GM19193 (cell line): ENCODE measurements around the gene CEBPG.

Experiments used
- POLR2A ChIP-seq: IDR thresholded peaks from 4 replicates; pipeline ENCODE4 v1.6.1; 2011; ENCODE audit not compliant: insufficient read depth, insufficient read length; ENCODE audit errors: extremely low read depth

Gene CEBPG

DNA sequence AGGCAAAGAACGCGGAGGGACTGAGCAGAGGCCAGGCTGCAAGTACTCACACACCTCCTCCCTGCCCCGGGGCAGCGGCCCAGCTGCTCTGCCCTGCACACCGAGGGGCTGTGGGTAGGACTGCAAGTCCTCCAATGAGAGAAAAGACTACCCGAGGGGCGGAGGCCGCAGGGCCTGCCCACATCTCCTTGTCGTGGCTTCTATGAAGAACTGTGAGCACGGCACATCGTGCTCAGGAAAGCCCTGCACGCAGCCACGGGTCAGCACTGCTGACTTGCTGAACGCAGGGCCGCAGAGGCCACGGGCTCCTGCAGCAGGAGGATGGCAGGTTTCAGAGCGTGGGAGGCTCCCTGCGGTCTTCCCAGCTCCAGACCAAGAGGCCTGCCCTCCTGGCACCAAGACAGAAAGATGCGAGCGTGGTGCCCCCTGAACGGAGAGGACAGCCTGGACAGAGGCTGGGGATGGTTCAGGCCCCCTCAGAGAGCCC is 37.4 kb downstream of the CEBPG start:
- TF ChIP-seq POLR2A: no peak

DNA sequence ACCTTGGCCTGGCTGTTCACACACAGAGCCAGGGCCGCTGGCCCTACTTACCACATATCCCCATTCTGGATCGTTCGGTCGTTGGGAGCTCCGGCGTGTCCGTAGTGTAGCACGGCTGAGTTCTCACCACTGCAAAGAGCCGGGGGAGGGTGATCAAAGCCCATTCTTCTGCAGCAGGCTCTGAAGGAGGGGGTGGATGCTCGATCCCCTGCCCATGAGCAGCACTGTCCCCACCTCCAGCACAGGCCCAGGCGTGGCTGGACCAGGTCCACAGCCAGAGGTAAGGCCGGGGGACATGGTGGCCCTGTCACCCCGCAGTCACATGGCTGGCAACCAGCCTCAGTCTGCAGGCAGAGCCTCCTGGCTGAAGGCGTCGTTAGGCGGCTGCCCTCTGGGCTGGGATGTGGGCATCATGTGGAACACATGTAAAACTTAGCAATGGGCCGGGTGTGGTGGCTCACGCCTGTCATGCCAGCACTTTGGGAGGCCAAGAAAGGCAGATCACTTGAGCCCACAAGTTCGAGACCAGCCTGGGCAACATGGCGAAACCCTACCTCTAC is 38.2 kb downstream of the CEBPG start:
- no peak for TF ChIP-seq POLR2A

DNA sequence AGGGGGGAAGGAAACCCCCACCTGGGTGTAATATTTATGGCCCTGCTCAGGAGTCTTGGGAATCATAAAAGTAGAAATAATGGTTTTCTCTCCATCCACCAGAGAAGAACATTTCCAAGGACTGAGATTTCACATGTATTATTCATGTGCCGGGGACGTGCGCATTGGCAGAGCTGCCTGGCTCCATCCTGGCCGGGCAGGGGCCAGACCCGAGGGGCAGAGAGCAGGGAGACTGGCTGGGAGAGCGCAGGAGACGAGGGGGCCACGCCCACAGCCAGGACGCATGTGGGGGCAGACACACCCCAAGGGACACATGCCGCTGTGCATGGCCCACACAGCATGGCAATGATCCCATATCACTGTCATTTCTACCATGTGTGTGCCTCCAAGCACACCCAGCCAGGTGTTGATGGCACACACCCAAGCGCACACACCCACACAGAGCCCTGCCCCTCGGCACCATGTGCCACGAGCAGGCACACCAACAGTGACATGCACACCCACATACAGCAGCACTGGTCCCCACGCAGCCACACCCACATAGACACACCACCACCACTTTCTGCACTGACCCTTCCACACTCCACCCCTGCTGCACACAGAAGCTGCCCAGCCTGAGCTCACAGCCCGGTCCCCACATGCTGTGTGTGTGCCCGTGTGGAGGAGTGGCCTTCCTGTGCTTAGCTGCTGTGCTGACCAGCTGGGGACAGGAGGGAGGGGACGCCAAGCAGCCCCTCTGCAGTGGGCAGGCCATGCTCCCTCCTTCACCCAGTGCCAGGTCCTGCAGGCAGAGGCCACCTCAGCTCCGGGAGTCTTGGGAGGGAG is 39.3 kb downstream of the CEBPG start:
- TF ChIP-seq POLR2A: no peak

DNA sequence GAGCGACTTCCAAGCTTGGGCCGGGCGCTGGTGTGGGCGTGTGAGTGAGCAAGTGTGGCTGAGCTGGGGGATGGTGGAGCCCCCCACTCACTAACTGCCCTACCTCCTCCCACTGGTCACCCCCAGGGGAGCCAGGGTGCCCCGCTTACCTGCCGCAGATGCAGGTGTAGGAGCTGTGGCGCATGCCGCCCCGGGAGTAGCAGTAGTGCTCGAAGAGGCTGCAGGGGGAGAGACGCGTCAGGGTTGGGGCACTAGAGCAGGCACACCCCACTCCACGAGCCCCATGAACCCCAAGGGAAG is 39.9 kb downstream of the CEBPG start:
- TF ChIP-seq POLR2A: no peak

DNA sequence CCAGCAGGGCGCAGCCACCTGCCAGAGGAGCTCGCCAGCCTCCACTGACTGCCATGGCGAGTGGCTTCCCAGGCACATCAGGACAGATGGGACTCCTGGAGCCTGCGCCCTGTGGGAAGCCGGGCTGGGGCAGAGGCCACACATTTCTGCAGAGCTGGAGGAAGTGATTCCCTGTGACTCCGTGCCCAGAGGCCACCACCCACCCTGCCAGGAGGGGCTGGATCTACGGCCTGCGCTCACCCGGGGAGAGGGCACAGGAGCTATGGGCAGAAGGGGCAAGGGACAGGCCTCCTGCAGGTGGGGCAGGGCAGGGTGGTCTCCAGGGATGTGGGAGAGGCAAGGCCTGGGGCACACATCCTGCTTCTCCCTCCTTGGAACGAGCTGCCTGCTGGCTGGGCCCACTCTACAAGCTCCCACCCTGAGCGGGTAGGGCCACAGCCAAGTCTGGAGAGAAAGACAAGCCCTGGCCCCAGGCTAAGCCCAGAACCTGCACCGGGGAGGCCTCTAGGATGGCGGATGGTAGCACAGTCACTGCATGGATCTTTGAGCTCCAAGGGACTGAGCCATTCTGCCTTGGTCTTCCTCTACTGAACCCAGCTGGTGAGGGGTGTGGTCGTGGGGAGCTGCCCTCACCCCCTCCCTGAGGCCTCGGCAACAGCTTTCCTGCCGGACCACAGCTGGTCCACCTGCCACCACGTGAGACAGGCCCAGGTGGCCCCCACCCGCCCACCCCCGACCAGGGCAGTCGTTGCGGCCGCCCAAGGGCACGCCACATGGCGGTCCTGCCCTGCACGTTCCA is 40.6 kb downstream of the CEBPG start:
- no peak for TF ChIP-seq POLR2A

DNA sequence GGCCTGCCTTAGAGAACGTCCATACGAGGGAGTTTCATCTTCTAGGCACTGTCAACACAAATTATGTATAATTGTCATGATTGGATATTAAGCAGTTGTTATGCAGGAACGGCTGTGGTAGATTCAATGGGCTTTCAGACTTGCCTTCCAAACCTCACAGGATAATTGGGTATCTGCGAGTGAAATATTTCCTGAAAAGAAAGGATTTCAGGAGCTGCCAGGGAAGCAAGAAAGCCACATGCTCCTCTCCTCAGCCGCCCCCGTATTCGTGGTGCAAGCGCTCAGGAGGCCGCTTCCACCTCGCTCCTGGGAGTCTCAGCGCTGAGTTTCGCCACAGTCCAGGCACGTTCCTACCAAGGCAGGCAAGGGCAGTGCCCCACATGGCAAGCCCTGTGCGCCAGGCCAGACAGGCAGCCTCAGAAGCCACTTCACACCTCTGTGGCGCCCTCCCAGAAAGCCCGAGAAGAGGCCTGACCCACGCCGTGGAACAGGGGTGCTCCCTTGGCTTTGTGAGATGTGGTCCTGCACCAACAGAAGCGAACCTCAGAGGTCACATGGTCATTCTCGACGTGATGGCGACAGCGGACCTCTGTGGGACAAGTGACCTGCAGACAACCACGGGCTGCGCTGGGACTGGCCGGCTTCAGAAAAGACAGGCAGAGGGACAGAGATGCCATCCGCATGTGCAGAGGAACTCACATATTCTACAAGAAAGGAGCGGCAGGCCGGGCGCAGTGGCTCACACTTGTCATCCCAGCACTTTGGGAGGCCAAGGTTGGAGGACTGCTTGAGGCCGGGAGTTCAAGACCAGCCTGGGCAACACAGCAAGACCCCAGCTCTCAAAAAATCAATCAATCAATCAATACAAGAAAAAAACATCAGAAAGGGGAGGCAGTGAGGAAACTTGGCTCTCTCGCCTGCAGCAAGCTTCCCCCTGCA is 41.4 kb downstream of the CEBPG start:
- no peak for TF ChIP-seq POLR2A

DNA sequence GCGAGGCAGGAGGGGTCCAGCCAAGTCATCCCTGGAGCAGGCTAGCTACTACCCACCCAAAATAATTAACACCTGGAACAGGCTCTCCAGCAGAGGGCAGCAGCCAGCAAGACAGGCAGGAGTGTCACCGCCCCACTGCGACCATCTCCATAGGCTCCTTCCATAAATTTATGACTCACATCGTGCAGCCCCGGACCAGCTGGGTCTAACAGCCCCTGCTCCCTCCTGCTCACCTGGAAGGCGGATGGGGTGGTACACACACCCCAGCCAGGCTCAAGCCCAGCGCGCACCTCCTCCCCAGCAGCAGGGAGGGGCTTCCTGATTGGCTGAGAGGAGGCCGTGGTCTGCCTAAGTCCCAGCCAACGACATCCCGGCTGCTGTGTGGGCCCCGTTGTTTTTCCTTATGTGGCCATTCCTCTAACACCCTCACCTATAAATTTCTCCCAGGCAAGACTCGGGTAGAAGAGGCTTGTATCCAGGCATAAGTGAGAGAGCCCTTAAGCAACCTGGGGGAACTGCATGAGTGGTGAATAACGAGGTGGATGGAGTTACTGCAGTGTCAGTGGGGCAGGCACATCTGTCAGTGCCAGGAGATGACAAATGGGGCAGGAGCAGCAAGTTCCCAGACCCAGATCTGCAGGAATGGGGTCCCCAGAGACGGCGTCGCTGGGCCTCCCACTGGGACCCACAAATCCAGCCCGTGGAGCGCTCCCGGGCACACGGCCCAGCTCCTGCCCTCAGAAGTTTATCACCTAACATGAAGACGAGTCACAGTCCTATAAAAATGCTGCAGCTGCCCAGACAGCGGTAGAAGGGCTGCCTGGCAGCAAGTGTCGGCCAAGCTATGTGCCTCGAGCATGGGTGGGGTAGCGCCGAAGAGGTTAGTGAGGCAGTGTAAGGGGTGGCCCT is 43.1 kb downstream of the CEBPG start:
- TF ChIP-seq POLR2A: no peak

DNA sequence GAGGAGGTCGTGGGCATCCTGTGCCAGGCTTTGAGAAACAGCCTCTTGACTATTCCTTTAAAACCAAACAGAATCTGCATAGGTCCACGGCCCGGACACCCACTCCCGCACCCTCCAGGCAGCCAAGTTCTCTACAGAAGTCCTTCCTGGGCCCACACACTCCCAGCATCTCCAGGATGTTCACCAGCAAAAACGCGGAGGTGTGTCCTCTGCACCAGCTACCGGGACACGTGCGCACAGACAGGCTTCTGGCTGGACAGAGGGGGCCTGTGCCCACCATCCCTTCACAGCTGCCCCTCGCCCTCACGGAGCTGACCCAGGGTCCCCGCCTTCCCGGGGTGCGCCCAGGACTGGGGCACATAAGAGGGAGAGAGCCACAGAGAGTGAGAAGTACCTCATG is 44.2 kb downstream of the CEBPG start:
- no peak for TF ChIP-seq POLR2A

DNA sequence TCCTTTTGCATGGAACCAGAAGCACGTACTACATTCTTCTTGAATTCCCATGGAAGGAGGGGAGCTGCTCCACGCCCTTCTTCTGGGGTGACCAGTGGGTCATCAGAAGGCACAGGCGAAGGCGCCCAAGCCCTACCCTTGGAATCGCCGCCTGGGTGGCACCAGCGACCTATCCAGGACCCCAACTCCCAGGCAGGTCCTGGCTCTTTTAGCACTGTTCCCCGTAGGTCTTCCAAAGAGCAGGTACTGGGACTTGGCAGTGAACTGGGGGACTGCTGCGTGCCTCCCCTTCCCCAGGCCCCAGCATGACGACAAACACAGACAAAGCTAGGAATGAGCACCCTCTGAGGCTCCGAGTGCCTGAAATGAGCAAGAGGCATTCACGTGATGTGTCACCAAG is 45.0 kb downstream of the CEBPG start:
- TF ChIP-seq POLR2A: no peak

DNA sequence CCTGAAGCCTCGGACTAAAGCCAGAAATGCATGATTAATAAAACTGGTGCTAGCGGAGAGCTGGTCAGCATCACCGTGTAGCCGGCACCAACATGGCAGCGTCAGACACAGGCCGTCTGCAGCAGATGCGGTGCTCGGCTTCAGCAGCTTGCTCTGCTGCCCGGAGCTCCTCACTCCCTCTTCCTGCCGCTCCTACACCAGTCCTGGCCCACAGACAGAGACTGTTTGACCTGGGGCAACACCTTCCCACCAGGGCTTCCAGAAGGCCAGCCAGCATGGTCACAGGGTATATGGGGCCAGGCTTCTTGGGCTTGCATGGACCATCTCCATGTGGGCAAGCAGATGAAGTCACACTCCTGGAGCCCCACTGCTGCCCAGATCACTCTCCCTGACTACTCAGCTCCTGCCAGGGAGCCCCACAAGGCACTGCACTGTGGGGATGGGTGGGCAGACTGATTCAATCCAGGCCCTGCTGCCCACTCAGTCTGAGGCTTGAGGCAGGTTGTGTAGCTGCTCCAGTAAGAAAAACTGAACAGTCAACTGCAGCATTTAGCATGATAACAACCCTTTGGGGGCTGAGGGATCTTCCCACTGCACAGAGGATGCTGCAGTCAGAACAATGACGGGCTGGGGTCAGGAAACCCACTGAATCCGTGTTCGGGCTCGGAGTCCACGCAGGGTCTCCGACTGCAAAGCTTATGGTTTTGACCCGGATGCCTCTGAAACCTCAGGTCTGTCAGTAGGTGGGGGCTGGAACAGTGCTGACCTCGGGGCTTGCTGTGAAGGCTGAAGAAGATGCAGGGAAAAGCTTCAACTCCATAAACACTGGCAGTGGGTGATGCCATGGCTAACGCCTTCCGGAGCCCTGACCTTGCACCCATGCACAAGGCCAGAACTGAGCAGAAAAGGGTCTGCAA is 45.6 kb downstream of the CEBPG start:
- no peak for TF ChIP-seq POLR2A

DNA sequence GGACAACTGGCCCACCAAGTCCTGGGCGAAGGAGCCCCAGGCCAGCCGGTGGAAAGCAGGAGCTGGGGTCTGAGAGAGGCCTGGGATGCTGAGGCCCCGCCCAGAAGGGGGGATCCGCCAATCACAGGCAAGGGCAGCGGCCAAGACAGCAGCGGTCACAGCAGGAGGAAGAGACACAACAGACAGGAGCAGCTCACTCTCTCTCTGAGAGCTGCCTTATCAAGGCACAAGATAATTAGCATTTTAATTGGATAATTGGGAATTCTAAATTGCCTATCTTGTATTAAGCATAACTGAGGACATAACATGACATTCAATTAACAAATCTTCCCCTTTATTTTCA is 46.2 kb downstream of the CEBPG start:
- TF ChIP-seq POLR2A: no peak

DNA sequence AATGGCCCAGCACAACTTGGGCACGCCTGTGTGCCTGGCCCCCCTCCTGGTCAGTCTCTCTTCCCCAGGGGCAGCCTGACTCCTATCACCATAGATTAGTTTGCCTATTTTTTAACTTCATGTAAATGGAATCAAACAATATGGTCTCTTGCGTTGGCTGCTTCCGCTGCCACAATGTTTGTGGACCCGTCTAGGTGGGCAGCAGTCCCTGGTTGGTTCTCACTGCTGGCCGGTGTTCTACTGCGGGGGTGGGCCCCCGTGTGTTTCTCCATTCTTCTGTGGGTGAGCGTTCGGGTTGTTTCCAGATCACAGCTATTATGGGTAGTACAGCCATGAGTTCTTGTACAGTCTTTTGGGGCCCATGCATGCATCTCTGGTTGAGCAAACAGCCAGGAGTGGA is 47.3 kb downstream of the CEBPG start:
- TF ChIP-seq POLR2A: no peak

DNA sequence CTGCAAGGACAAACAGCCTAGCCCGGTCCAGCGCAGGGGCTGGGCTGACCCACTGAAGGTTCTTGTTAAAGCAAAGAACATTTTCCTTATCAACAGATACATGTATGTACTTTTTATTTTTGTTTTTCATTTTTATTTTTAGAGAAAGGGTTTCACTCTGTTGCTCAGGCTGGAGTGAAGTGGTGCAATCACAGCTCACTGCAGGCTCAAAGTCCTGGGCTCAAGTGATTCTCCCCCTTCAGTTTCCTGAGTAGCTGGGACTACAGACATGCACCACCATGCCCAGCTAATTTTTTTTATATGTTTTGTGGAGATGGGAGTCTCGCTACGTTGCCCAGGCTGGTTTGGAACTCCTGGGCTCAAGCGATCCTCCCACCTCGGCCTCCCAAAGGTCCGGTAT is 47.9 kb downstream of the CEBPG start:
- TF ChIP-seq POLR2A: no peak

DNA sequence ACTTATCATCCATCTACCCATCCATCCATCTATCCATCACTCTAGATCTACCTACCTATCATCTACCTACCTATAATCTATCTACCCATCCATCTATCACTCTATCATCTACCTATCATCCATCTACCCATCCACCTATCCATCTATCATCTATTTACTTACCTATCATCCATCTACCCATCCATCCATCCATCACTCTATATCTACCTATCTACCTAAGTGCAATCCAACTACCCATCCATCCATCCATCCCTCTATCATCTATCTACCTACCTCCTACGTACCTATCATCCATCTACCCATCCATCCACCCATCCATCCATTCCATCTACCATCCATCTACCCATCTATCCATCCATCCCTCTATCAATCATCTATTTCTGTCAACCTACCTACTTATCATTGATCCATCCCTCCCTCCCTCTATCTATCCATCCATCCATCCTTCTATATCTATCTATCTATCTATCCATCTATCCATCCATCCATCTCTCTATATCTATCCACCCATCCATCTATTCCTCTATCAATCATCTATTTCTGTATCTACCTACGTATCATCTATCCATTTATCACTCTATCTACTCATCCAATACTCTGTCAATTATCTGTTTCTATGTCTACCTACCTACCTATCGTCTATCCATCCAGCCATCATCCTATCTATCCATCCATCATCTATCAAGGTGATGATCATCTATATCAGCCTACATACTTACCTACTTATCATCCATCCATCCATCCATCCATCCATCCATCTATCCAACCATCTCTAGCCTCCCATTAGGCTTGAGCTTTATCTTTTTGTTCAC is 49.1 kb downstream of the CEBPG start:
- TF ChIP-seq POLR2A: no peak
